GM18505 (cell line): ENCODE measurements around the gene OR10G7.

Experiments used
- ATAC-seq: cut with Tn5 transposase; IDR thresholded peaks from one replicate; pipeline ENCODE4 v1.9.1; 2021; ENCODE audit not compliant: unreplicated experiment
- POLR2A ChIP-seq: IDR thresholded peaks from 4 replicates; pipeline ENCODE4 v1.6.1; 2011; ENCODE audit warnings: borderline replicate concordance; ENCODE audit not compliant: insufficient read depth, insufficient read length; ENCODE audit errors: extremely low read depth

The OR10G7 gene

DNA sequence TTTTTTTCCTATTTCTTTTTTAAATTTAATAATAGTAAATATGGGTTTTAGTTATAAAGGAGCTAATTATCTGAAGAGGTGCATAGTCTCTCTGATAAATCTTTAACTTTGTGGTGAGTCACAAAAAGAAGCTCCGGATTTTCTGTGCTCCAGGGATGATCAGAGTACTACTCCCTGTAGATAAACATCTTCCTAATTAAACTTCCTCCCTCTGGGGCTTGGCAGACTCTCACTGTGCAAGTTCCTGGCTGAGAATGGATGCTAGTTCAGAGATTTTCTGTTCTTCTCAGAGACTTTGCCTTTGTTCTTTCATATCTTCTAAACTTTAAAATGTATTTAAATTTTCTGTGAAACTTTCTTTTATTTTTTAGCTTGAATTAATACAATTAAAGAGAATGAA, at the start of gene OR10G7:
OR10G7 (minus strand) TSS at position 72 of the 400 bp plus-strand sequence. CDS start 2,324 bp downstream, outside the sequence.
- ATAC-seq, result no peak

DNA sequence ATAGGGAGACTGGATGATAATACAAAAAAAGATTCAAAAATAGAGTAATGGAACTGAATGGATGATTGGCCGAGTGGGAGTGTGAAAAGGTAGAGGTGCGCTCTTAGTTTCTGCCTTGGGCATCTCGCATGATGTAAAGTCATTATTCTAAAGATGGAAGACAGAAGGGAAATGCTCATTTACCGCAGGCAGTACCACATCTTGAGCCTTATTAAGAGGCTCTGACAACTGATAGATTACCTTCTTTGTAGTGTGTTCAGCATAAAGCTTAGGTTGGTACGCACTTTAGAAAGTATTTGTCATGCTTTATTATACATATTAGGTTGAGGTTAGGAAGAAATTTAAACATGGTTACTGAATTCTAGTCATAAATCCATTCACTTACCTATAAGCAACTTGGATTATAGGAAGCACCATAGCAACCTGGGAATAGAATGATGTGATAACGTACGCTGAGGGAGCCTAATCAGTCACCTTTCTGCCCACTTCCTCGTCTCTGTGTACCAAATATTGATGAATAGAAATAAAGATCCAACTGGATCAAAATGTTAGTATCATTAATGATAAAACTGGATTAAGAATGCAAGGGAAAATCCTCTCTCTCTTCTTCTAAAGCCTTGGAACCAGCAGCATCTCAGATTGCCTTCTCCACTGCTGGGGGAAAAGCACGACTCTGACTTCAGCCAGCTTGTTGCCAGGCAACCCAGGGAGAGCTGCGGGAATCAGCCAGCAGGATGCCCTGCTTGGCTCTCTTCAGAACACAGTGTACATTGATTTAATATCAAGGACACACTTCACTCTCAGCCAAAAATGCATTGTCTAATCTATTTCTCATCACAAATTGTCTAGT, 45.1 kb upstream of the OR10G7 start:
- TF ChIP-seq POLR2A, result no peak
- ATAC-seq, result no peak

More for the DNA sequence above, at the start of gene OR10G7:
- no peak for TF ChIP-seq POLR2A

DNA sequence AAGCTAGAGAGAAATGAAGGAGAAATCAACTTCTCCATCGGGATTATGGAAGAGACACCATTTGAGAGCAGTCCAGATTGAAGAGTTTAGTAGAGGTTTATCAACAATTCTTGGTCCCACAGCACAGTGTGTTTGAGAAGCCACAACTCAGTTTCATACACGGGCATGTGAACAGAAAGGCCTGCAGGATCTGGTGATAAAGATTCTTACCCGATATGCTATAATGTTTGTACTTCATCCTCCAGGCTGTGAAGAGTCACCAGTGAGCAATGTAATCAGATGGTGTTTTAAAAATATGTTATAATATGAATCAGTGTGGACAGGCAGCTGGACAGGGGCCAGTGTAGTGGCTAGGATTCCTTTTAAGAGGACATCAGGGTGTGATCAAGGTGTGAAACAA, 44.5 kb upstream of the OR10G7 start:
- ATAC-seq, result no peak
- no peak for TF ChIP-seq POLR2A

GRCh38 chr11:124082371-124082770, 41.2 kb upstream of the OR10G7 start:
- no peak for TF ChIP-seq POLR2A
- no peak for ATAC-seq

DNA sequence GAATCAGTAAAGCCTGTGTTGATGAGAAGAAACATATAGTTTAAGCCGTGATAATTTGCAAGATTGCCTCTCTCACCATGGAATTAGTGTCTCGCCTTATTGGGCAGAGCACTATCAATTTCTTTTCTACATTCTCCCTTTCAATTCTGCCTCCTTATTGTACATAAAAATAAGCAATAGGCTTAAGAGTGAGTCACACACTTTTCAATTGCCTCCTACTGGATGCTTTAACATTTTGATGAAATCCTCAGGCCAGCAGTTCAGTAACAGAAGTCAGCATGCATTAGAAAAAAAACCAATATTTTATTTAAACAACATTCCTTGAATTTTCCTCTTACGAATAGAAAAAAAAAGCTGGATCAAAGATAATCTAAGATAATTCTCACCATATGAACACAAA, 40.4 kb upstream of the OR10G7 start:
- ATAC-seq, result no peak

DNA sequence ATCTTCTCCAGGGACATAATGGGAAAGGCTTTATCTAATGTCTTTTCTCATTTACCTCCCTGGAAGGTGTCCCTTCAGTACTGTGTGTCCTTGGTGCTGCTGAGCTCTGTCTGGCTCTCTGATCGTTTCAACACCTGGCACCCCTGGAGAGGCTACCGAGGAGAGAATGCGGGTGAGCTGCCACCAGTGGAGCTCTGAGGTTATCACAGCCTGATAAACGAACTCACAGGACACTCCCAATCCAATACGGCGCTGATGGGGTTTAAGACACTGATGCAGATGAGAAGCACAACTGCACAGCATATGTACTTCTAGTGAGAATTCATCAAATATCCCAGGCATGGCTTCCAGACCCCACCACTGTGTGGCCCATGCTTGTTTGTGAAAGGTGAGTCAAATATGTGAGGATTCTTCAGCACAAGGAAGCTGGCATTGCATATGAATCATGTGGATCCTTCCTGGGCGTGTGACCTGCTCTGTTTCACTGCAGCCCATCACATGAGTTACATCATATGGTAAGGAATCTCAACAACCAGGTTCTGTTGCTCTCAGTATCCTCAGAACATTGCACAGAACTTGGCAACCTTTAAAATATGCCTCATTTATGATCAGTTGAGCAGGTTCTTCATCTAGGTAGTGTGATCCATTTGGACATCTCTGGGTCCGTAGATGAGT, 39.3 kb upstream of the OR10G7 start:
- TF ChIP-seq POLR2A, result no peak
- ATAC-seq, result no peak

More for the DNA sequence above, 40.4 kb upstream of the OR10G7 start:
- no peak for TF ChIP-seq POLR2A

DNA sequence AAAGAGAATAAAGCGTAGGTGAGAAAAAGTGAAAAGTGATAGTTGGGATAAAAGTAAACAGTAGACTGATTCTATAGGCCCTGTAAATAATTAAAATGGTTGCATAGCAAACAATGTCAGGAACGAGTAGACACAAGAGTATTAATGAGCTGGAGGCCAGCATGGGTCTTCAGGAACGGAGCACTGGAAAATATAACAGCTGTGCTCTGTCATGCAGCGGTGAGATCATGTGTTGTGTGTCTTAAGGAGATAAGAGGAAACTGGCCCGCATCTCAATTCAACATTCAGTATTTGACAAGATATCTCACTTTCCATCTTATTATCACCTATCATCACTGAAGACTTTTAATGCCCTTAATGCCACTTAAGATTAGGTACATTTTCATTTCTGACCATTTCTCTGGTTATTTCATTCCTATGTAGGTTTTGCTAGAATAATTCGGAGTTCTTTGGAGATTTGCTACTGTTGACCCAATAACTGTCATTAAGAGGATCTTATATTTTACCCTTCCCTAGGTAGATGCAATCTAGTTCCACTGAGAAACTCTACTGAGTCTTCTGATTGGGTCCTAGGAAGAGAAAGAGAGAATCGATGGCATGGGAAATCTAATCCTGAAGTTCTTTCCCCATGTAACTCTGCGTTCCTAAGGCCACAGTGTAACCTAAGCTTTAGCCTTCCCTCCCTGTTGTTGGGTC, 38.7 kb upstream of the OR10G7 start:
- ATAC-seq, result no peak
- no peak for TF ChIP-seq POLR2A

DNA sequence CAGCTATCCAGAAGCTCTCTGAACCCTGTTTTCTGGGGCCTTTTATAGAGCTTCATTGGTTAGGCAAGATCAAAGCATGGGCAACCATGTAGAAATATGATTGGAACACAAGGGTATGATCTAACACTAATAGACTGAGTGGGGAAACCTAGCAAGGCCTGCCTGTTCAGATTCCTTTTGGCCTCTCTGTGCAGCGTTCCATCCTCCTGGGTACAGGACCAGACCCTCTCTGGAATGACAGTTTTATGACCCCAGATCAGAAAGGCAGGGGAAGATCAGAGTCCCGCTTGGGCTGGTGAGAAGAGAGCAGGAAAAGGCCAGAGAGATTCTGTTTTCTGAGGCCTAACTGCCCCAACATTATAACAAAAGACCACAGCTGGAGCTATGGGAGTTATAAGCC, 37.5 kb upstream of the OR10G7 start:
- TF ChIP-seq POLR2A, result no peak
- no peak for ATAC-seq

- no peak for ATAC-seq
Measured at GRCh38 chr11:124077266-124077665, 36.1 kb upstream of the OR10G7 start.

GRCh38 chr11:124075841-124076651, 34.9 kb upstream of the OR10G7 start:
- no peak for TF ChIP-seq POLR2A
- ATAC-seq, result peak; percentile 66

More at GRCh38 chr11:124077266-124077665, 36.1 kb upstream of the OR10G7 start:
- TF ChIP-seq POLR2A, result no peak

- TF ChIP-seq POLR2A, result no peak
- ATAC-seq, result no peak
Measured at GRCh38 chr11:124075492-124075840, 34.3 kb upstream of the OR10G7 start.

- TF ChIP-seq POLR2A, result no peak
Measured at GRCh38 chr11:124074554-124074953, 33.4 kb upstream of the OR10G7 start.

GRCh38 chr11:124072147-124072546, 31.0 kb upstream of the OR10G7 start:
- ATAC-seq, result no peak
- TF ChIP-seq POLR2A, result no peak

More at GRCh38 chr11:124074554-124074953, 33.4 kb upstream of the OR10G7 start:
- ATAC-seq, result no peak
